ENCODE measurements around the gene C10orf143.

C10orf143 gene

GRCh38 chr10:130040351-130040750, 70.3 kb downstream of the C10orf143 start:
- Mint-ChIP-seq H3K27me3 (peaks cover 32% of the 10 kb centered on the region), H3K27ac (no peak overlapping the region), H3K36me3 (ENCODE audit: low read depth) (no peaks in the 10 kb centered on the region), H3K4me1 (ENCODE audit: low read depth) (no peaks in the 10 kb centered on the region), H3K9me3 (no peaks in the 10 kb centered on the region), H3K4me3 (no peak overlapping the region)
- DNase-seq = no peak

GRCh38 chr10:130039141-130039540, 71.5 kb downstream of the C10orf143 start:
- no peaks in the 10 kb centered on the region for H3K4me1 Mint-ChIP-seq (ENCODE audit: low read depth)
- H3K36me3 Mint-ChIP-seq (ENCODE audit: low read depth) = no peaks in the 10 kb centered on the region
- no peaks in the 10 kb centered on the region for H3K9me3 Mint-ChIP-seq
- no peak for DNase-seq
- H3K27me3 Mint-ChIP-seq = peaks cover 28% of the 10 kb centered on the region
- no peak overlapping the region for H3K27ac Mint-ChIP-seq
- no peak overlapping the region for H3K4me3 Mint-ChIP-seq

GRCh38 chr10:130038611-130039109, 72.0 kb downstream of the C10orf143 start:
- H3K27me3 Mint-ChIP-seq = peaks cover 27% of the 10 kb centered on the region
- no peaks in the 10 kb centered on the region for H3K36me3 Mint-ChIP-seq (ENCODE audit: low read depth)
- H3K4me3 Mint-ChIP-seq = no peak overlapping the region
- H3K27ac Mint-ChIP-seq = no peak overlapping the region
- no peaks in the 10 kb centered on the region for H3K9me3 Mint-ChIP-seq
- no peak for DNase-seq
- no peaks in the 10 kb centered on the region for H3K4me1 Mint-ChIP-seq (ENCODE audit: low read depth)

GRCh38 chr10:130038019-130038555, 72.5 kb downstream of the C10orf143 start:
- no peak overlapping the region for H3K4me3 Mint-ChIP-seq
- no peaks in the 10 kb centered on the region for H3K36me3 Mint-ChIP-seq (ENCODE audit: low read depth)
- no peaks in the 10 kb centered on the region for H3K4me1 Mint-ChIP-seq (ENCODE audit: low read depth)
- no peak overlapping the region for H3K27ac Mint-ChIP-seq
- no peaks in the 10 kb centered on the region for H3K9me3 Mint-ChIP-seq
- DNase-seq = no peak
- peaks cover 22% of the 10 kb centered on the region for H3K27me3 Mint-ChIP-seq

- Mint-ChIP-seq H3K9me3 (no peaks in the 10 kb centered on the region), H3K4me3 (no peak overlapping the region), H3K27me3 (peaks cover 22% of the 10 kb centered on the region), H3K4me1 (ENCODE audit: low read depth) (no peaks in the 10 kb centered on the region), H3K36me3 (ENCODE audit: low read depth) (no peaks in the 10 kb centered on the region), H3K27ac (no peak overlapping the region)
- DNase-seq = no peak
Measured at GRCh38 chr10:130037169-130037661, 73.4 kb downstream of the C10orf143 start.

- Mint-ChIP-seq H3K27ac (no peak overlapping the region), H3K4me3 (no peak overlapping the region), H3K4me1 (ENCODE audit: low read depth) (no peaks in the 10 kb centered on the region), H3K27me3 (peaks cover 24% of the 10 kb centered on the region), H3K9me3 (no peaks in the 10 kb centered on the region), H3K36me3 (ENCODE audit: low read depth) (no peaks in the 10 kb centered on the region)
- no peak for DNase-seq
Measured at GRCh38 chr10:130036296-130037065, 74.1 kb downstream of the C10orf143 start.

- Mint-ChIP-seq H3K4me1 (ENCODE audit: low read depth) (no peaks in the 10 kb centered on the region), H3K4me3 (no peak overlapping the region), H3K9me3 (no peaks in the 10 kb centered on the region), H3K36me3 (ENCODE audit: low read depth) (no peaks in the 10 kb centered on the region), H3K27me3 (peaks cover 10% of the 10 kb centered on the region), H3K27ac (no peak overlapping the region)
- DNase-seq = no peak
Measured at GRCh38 chr10:130029209-130029608, 81.4 kb downstream of the C10orf143 start.

GRCh38 chr10:130028465-130028819, 82.2 kb downstream of the C10orf143 start:
- Mint-ChIP-seq H3K36me3 (ENCODE audit: low read depth) (no peaks in the 10 kb centered on the region), H3K4me3 (no peak overlapping the region), H3K27me3 (peaks cover 6% of the 10 kb centered on the region), H3K27ac (no peak overlapping the region), H3K4me1 (ENCODE audit: low read depth) (no peaks in the 10 kb centered on the region), H3K9me3 (no peaks in the 10 kb centered on the region)
- DNase-seq = no peak

- Mint-ChIP-seq H3K36me3 (ENCODE audit: low read depth) (no peaks in the 10 kb centered on the region), H3K27me3 (peaks cover 6% of the 10 kb centered on the region), H3K4me3 (no peak overlapping the region), H3K9me3 (no peaks in the 10 kb centered on the region), H3K4me1 (ENCODE audit: low read depth) (no peaks in the 10 kb centered on the region), H3K27ac (no peak overlapping the region)
- DNase-seq = no peak
Measured at GRCh38 chr10:130027716-130028464, 82.7 kb downstream of the C10orf143 start.

GRCh38 chr10:130026670-130027456, 83.8 kb downstream of the C10orf143 start:
- H3K27ac Mint-ChIP-seq = no peak overlapping the region
- H3K27me3 Mint-ChIP-seq = peaks cover 5% of the 10 kb centered on the region
- no peaks in the 10 kb centered on the region for H3K36me3 Mint-ChIP-seq (ENCODE audit: low read depth)
- no peaks in the 10 kb centered on the region for H3K4me1 Mint-ChIP-seq (ENCODE audit: low read depth)
- no peaks in the 10 kb centered on the region for H3K9me3 Mint-ChIP-seq
- DNase-seq = no peak
- H3K4me3 Mint-ChIP-seq = no peak overlapping the region

- Mint-ChIP-seq H3K4me3 (no peak overlapping the region), H3K27me3 (no peaks in the 10 kb centered on the region), H3K36me3 (ENCODE audit: low read depth) (no peaks in the 10 kb centered on the region), H3K27ac (no peak overlapping the region), H3K9me3 (no peaks in the 10 kb centered on the region), H3K4me1 (ENCODE audit: low read depth) (no peaks in the 10 kb centered on the region)
- no peak for DNase-seq
Measured at GRCh38 chr10:130025811-130026485, 84.7 kb downstream of the C10orf143 start.

GRCh38 chr10:130025326-130025725, 85.3 kb downstream of the C10orf143 start:
- H3K9me3 Mint-ChIP-seq = no peaks in the 10 kb centered on the region

GRCh38 chr10:130024779-130025325, 85.8 kb downstream of the C10orf143 start:
- Mint-ChIP-seq H3K9me3 (no peaks in the 10 kb centered on the region), H3K4me1 (ENCODE audit: low read depth) (no peaks in the 10 kb centered on the region), H3K36me3 (ENCODE audit: low read depth) (no peaks in the 10 kb centered on the region), H3K27ac (no peak overlapping the region), H3K27me3 (no peaks in the 10 kb centered on the region), H3K4me3 (no peak overlapping the region)
- no peak for DNase-seq

More at GRCh38 chr10:130025326-130025725, 85.3 kb downstream of the C10orf143 start:
- no peak for DNase-seq
- Mint-ChIP-seq H3K4me1 (ENCODE audit: low read depth) (no peaks in the 10 kb centered on the region), H3K27me3 (no peaks in the 10 kb centered on the region), H3K36me3 (ENCODE audit: low read depth) (no peaks in the 10 kb centered on the region), H3K4me3 (no peak overlapping the region), H3K27ac (no peak overlapping the region)
